GDM1 (cell line): Measurements from ENCODE around the gene SMG7.

Experiments used
- DNase-seq: peaks from one replicate; lab custom pipeline; 2025; lab: John Stamatoyannopoulos, UW

Gene SMG7

DNA sequence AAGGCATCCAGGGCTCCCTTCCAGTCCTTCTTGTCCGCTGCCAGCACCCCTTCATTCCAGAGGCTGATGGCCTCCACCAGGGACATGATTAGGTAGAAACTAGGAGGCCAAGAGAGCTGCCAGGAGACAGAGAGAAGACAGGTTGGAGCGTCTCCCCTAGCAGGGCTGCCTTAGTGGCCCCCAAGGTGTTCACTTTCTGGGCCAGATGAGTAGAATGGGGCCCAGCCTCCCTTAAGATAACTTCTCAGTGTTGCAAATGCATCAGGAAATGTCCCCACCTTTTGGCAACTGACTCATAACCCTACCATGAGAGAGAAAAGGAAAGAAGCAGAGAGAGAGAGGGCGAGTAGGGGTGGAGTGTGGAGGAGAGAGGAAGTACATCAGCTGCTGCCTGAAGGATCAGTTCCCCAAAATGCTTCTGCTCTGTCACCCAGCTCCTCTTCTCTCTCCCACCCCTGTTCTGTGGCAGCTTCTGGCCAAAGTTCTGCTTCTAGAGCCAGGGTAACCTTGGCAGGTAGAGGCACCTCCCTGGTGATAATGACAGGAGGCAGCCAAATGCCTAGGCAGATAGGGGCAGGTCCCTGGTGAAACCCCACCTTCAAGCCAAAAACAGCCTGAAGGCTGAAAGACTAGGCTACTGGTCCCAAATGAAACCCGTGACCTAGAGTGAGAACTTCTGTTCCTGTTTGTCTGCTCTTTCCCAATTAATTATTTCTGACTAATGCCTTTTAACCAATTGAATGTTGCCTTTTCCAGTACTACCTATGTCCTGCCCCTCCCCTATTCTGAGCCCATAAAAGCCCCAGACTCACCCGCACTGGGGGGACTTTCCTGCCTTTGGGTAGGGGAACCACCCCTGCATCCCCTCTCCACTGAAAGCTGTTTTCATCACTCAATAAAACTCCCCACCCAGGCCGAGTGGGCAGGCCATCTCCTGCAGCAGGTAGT, 118.2 kb downstream of the SMG7 start, which contains the start of gene NCF2:
Gene NCF2 (minus strand): TSS at position 216 of the 948 bp plus-strand sequence. CDS start 130 bp downstream, at position 86.
- peak; percentile 72 for DNase-seq

DNA sequence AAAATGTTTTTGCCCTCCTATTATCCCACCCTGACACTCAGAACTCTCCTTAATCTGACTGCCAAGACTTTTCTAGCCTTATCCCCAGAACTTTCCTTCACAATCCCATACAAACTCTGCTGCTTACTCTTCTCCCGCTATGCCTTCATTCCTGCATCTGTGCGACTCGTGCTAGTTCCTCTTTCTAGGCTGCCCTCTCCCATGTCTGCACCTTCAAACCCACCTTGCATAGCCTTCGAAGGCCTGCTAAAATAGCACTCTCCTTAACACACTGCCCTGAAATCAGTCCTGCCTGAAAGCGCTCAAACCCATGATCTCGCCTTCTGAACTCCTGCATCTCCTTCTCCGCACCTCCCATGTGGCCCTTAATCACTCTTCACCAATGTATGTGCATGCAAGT, 120.4 kb downstream of the SMG7 start:
- DNase-seq, result no peak

DNA sequence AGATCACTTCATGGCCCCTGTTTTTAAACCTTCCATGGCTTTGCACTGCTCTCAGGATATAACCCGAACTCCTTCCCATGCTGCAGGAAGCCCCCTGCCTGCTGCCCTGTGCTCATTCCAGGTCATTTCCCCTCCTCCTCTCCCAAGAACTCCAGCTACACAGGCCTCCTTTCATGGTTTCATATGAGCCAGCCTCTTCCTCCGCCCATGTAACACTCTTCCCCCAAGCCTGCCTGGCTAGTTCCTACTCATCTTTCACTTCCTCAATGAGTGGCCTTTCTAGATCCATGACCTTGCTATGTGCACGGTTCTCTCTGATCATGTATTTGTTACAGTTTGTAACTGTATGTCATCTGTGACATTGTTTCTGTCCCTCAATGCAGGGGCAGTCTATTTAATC, 121.1 kb downstream of the SMG7 start:
- DNase-seq, result peak; percentile 24

DNA sequence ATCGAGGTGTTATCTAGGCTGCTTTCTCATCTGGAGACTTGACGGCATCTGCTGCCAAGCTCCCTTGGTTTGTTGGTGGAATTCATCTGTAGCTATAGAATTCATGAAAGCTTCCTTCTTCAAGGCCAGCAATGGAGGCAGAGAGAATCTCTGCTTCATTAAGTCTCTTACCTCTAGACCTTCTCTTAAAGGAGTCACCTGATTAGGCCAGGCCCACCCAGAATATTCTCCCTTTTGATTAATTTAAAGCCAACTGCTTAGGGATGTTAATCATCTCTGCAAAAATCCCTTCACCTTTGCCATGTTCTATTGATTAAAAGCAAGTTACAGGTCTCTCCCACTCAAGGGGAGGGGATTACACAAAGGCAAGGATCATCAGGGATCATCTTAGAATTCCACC, 123.2 kb downstream of the SMG7 start:
- DNase-seq, result no peak

DNA sequence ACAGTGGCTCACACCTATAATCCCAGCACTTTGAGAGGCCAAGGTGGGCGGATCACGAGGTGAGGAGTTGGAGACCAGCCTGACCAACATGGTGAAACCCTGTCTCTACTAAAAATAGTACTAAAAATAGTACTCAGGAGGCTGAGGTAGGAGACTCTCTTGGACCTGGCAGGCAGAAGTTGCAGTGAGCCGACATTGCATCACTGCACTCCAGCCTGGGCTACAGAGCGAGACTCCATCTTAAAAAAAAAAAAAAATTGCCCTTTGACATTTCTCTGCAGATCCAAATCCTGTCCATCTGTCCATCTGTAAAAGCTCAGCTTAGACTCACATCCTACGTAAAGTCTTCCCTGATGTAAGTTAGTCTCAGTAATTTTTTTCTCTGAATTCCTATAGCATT, 124.2 kb downstream of the SMG7 start:
- no peak for DNase-seq

DNA sequence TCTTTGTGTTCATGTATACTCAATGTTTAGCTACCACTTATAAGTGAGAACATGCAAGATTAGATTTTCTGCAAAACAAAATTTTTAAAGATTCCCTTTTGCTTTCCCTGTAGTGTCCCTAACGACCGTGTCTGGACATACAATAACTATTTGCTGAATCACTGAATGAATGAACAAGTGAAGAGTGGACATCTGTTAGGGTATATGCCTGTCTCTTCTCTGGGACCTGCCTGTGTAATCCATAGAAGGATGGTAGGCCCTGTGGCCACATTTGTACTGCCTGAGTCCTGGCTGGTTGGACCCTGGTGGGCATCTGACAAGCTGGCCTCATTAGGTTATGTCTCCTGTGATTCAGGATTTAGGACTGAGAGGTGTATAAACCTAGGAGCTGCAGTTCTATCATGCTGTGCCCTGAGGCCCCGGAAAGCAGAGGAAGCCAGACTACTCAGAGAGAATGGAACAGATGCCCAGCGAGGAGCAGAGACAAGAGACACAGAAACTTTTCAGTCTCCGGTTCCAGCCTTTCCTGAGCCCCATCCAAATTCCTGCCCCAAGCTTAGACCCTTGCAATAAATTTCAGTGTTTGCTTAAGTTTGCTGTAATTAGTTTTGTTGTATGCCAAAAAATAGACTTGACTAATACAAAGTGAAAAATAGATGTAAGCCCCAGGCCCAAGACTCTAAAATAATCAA, 125.5 kb downstream of the SMG7 start:
- DNase-seq, result no peak

DNA sequence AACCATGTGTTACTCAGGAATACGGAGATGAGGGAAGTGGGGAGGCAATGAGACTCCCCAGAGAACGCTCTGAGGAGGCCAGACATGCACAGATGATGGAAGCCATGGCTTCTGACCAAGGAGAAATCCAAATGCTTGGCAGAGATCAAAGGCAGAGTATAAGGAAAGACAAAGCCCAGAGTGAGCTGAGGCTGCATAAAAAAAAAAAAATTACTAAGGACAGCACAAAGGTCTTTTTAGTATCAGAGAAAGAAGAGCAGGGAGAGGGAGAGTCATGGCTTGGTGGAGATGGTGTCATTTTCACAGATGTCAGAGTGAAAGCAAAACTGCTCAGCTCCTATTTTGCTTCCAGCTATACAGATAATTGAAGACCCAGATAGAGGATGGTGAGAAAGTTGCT, 126.1 kb downstream of the SMG7 start:
- no peak for DNase-seq

DNA sequence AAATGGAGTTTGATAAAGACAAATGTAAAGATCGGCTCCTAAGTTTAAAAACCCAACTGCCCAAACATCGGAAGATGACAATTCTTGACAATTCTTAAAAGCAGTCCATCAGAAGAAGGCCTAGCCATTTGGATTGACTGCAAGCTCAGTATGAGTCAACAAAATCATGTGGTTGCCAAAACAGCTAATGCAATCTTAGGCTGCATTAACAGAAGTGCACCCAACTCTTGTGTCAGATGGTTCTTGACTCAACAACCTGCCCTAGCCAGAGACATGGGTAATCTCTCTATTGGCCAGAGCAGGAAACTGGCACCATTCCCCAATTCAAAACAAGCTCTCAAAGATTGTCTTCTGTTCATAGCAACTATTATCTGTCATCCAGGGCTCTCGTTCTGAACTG, 127.8 kb downstream of the SMG7 start:
- DNase-seq, result no peak

DNA sequence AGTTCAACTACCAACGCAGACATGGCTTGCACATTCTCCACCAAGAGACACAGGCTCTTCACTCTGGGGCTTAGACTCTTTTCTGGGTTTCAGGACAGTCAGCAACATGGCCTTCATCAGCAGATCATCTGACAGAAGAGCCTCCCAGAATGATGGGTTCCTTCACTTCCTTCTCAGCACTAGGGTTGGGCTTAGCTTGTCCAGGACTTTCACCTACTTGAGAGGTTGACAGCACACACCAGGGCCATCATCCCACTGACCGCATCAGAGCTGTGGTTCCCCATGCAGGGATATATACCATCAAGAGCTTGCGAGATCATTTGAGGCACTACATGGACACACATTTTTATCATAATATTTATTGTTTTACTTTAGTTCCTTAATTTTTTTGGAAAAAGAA, 128.3 kb downstream of the SMG7 start:
- no peak for DNase-seq

DNA sequence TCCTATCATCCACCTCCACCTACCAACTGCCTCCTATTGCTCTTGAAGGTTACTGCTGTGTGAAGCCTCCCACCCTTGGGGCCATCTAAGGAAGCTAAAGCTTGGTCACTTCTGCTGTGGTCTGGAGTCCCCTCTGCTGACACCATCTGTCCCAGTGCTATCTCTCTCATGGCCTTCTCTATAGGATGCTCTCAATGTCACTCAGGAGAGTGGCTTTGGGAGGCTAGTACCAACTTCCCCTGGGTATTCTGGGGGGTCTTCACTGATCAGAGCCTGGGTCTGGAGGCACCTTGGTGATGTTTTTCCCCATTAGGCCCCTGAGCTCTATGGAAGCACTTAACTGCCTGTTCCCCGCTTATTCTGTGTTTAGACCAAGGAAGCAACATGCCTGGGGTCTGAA, 130.2 kb downstream of the SMG7 start:
- DNase-seq, result no peak
